Breast epithelium (tissue), 3 donors: Measurements from ENCODE around the gene TTI1.

ENCODE experiments used
- POLR2A ChIP-seq: fragments of 450-650 bp; IDR thresholded peaks from one replicate; pipeline ENCODE4 v1.6.1; 2016; ENCODE audit warnings: antibody characterized with exemption, mild to moderate bottlenecking, moderate library complexity
- POLR2AphosphoS5 ChIP-seq, 3 donors: sonication (generic); formaldehyde crosslinking; IDR thresholded peaks; one replicate each; pipeline ENCODE4 v1.6.1; 2017; ENCODE audit warnings: antibody characterized with exemption in 3 of 3
- TF ChIP-seq, protein P1 (sequence below), 3 donors: fragments of 450-650 bp; IDR thresholded peaks; one replicate each; pipeline ENCODE4 v1.5.1; 2016 to 2017; ENCODE audit warnings: antibody characterized with exemption in 3 of 3, mild to moderate bottlenecking in 3 of 3, moderate library complexity in 3 of 3

DNA sequence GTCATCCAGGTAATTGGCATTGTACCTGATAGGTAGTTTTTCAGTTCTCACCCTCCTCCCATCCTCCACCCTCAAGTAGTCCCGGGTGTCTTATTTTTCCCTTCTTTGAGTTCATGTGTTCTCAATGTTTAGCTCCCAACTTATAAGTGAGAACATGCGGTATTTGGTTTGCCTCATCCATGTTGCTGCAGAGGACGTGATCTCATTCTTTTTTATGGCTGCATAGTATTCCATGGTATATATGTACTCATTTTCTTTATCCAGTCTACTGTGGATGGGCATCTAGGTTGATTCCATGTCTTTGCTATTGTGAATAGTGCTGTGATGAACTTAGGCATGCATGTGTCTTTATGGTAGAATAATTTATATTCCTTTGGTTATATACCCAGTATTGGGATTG lies 46.1 kb upstream of the TTI1 start:
- TF ChIP-seq, protein P1, sequence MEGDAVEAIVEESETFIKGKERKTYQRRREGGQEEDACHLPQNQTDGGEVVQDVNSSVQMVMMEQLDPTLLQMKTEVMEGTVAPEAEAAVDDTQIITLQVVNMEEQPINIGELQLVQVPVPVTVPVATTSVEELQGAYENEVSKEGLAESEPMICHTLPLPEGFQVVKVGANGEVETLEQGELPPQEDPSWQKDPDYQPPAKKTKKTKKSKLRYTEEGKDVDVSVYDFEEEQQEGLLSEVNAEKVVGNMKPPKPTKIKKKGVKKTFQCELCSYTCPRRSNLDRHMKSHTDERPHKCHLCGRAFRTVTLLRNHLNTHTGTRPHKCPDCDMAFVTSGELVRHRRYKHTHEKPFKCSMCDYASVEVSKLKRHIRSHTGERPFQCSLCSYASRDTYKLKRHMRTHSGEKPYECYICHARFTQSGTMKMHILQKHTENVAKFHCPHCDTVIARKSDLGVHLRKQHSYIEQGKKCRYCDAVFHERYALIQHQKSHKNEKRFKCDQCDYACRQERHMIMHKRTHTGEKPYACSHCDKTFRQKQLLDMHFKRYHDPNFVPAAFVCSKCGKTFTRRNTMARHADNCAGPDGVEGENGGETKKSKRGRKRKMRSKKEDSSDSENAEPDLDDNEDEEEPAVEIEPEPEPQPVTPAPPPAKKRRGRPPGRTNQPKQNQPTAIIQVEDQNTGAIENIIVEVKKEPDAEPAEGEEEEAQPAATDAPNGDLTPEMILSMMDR (IDR thresholded peaks at IDR 0.05): no peak
- TF ChIP-seq POLR2AphosphoS5 (IDR thresholded peaks at IDR 0.05) (no peak), POLR2A (no peak)
